Measurements from ENCODE around the gene GPA33. TPM values are rescaled to one million over a fixed set of nuclear protein-coding genes. Genes with fewer than 3 reads are reported as not detected.

Gene GPA33
- polyA plus RNA-seq, 1 donor (not counting 4 experiments of a cell fraction or from before 2014, with no cell fraction given): not detected

GRCh38 chr1:167065471-167065870 is 24.7 kb downstream of the GPA33 start:
- no peak overlapping the region for H3K4me3 ChIP-seq (ENCODE audit: control insufficient read depth in 2 of 3, extremely low read depth in 1 of 3, insufficient read depth in 2 of 3, low read depth in 1 of 3, low read length in 3 of 3)
- H3K79me2 ChIP-seq (ENCODE audit: control insufficient read depth, insufficient read depth, low read length): no peaks in the 10 kb centered on the region
- H3K9me1 ChIP-seq (ENCODE audit: control insufficient read depth, extremely low read depth, insufficient read depth, low read length): no peaks in the 10 kb centered on the region
- H3K9ac ChIP-seq (ENCODE audit: control insufficient read depth, extremely low read depth, insufficient read depth, low read length): no peak overlapping the region
- no peaks in the 10 kb centered on the region for H3K4me1 ChIP-seq (ENCODE audit: control insufficient read depth, extremely low read depth, insufficient read depth, low read length)
- no peak overlapping the region for H3K4me2 ChIP-seq (ENCODE audit: control insufficient read depth, extremely low read depth, insufficient read depth, low read depth, low read length)
- H3K36me3 ChIP-seq (ENCODE audit: control insufficient read depth in 2 of 2, extremely low read depth in 1 of 2, insufficient read depth in 2 of 2, low read length in 2 of 2): no peaks in the 10 kb centered on the region
- DNase-seq (ENCODE audit: low read depth, low spot score) (no peak), FAIRE-seq (no peak)
- no peaks in the 10 kb centered on the region for H3K27me3 ChIP-seq (ENCODE audit: control insufficient read depth, extremely low read depth, insufficient read depth, low read length)
- H2AFZ ChIP-seq (ENCODE audit: control insufficient read depth, low read length): no peak overlapping the region
- H4K20me1 ChIP-seq (ENCODE audit: control insufficient read depth, extremely low read depth, insufficient read depth, low read length): no peaks in the 10 kb centered on the region
- dilution Hi-C loops (cut with MboI; ENCODE audit: extremely low pct_ligation_motif_present, low sequenced_read_pairs): loop anchor here (25.0 kb wide), 2 partner anchors 203 to 447 kb away; partner anchors contain the start of gene CD247
- H3K9me3 ChIP-seq (ENCODE audit: control insufficient read depth, low read depth, low read length): no peaks in the 10 kb centered on the region
- H3K27ac ChIP-seq (ENCODE audit: control insufficient read depth, insufficient read depth, low read length): no peak overlapping the region
- TF ChIP-seq CTCF (optimal IDR thresholded peaks at IDR 0.05 in 1 of 3, IDR thresholded peaks at IDR 0.05 in 1 of 3, conservative IDR thresholded peaks at IDR 0.05 in 1 of 3; ENCODE audit: extremely low read depth in 1 of 3, insufficient read depth in 2 of 3, low read length in 3 of 3): no peak
- no peak for TF ChIP-seq EZH2 (IDR thresholded peaks at IDR 0.05; ENCODE audit: low read length)

GRCh38 chr1:167064621-167065020 is 25.6 kb downstream of the GPA33 start:
- no peak for DNase-seq (ENCODE audit: low read depth, low spot score)
- TF ChIP-seq EZH2 (IDR thresholded peaks at IDR 0.05; ENCODE audit: low read length) (no peak), CTCF (optimal IDR thresholded peaks at IDR 0.05 in 1 of 3, IDR thresholded peaks at IDR 0.05 in 1 of 3, conservative IDR thresholded peaks at IDR 0.05 in 1 of 3; ENCODE audit: extremely low read depth in 1 of 3, insufficient read depth in 2 of 3, low read length in 3 of 3) (no peak)
- H3K79me2 ChIP-seq (ENCODE audit: control insufficient read depth, insufficient read depth, low read length): no peaks in the 10 kb centered on the region
- no peaks in the 10 kb centered on the region for H3K36me3 ChIP-seq (ENCODE audit: control insufficient read depth in 2 of 2, extremely low read depth in 1 of 2, insufficient read depth in 2 of 2, low read length in 2 of 2)
- no peak for FAIRE-seq
- H3K4me3 ChIP-seq (ENCODE audit: control insufficient read depth in 2 of 3, extremely low read depth in 1 of 3, insufficient read depth in 2 of 3, low read depth in 1 of 3, low read length in 3 of 3): no peak overlapping the region
- dilution Hi-C loops (cut with MboI; ENCODE audit: extremely low pct_ligation_motif_present, low sequenced_read_pairs): loop anchor here (25.0 kb wide), 2 partner anchors 202 to 448 kb away; partner anchors contain the start of gene CD247
- H4K20me1 ChIP-seq (ENCODE audit: control insufficient read depth, extremely low read depth, insufficient read depth, low read length): no peaks in the 10 kb centered on the region
- H3K9me3 ChIP-seq (ENCODE audit: control insufficient read depth, low read depth, low read length): no peaks in the 10 kb centered on the region
- H3K9ac ChIP-seq (ENCODE audit: control insufficient read depth, extremely low read depth, insufficient read depth, low read length): no peak overlapping the region
- H3K4me1 ChIP-seq (ENCODE audit: control insufficient read depth, extremely low read depth, insufficient read depth, low read length): no peaks in the 10 kb centered on the region
- H2AFZ ChIP-seq (ENCODE audit: control insufficient read depth, low read length): no peak overlapping the region
- no peaks in the 10 kb centered on the region for H3K9me1 ChIP-seq (ENCODE audit: control insufficient read depth, extremely low read depth, insufficient read depth, low read length)
- H3K4me2 ChIP-seq (ENCODE audit: control insufficient read depth, extremely low read depth, insufficient read depth, low read depth, low read length): no peak overlapping the region
- no peak overlapping the region for H3K27ac ChIP-seq (ENCODE audit: control insufficient read depth, insufficient read depth, low read length)
- H3K27me3 ChIP-seq (ENCODE audit: control insufficient read depth, extremely low read depth, insufficient read depth, low read length): no peaks in the 10 kb centered on the region

Data from keratinocyte (primary cell).